HepG2 (cell line): ENCODE data around the gene SFRP4. TPM values are rescaled to one million over a fixed set of nuclear protein-coding genes. Genes with fewer than 3 reads are reported as not detected.

ENCODE experiments used
- BHLHE40 ChIP-seq: IDR thresholded peaks from 2 replicates; pipeline ENCODE4 v1.6.1; 2011; ENCODE audit warnings: low read length, improper control_type of control experiment
- FOXP4 ChIP-seq: sonication (generic); formaldehyde crosslinking; IDR thresholded peaks from 2 replicates; pipeline ENCODE4 v1.4.0; 2020; ENCODE audit warnings: missing genetic modification reagents
- GTF2F1 ChIP-seq: fragments of 150-350 bp; IDR thresholded peaks from 2 replicates; pipeline ENCODE4 v1.6.1; 2014; ENCODE audit warnings: low read length
- HNF1B ChIP-seq: sonication (generic); formaldehyde crosslinking; IDR thresholded peaks from 2 replicates; pipeline ENCODE4 v1.5.1; 2020; ENCODE audit warnings: mild to moderate bottlenecking, moderate library complexity, missing genetic modification reagents
- HNRNPUL1 ChIP-seq: fragments of 200-400 bp; formaldehyde crosslinking; IDR thresholded peaks from 2 replicates; pipeline ENCODE4 v1.6.1; 2017; ENCODE audit warnings: low read depth, mild to moderate bottlenecking, low read length, moderate library complexity
- MLXIP ChIP-seq: sonication (generic); formaldehyde crosslinking; IDR thresholded peaks from 2 replicates; pipeline ENCODE4 v1.9.0; 2021; ENCODE audit warnings: missing genetic modification reagents, borderline replicate concordance
- SATB2 ChIP-seq: sonication (generic); formaldehyde crosslinking; IDR thresholded peaks from 2 replicates; pipeline ENCODE4 v1.5.0; 2020; ENCODE audit warnings: missing genetic modification reagents
- SYNCRIP ChIP-seq: fragments of 200-400 bp; formaldehyde crosslinking; IDR thresholded peaks from 2 replicates; pipeline ENCODE4 v1.6.1; 2018; ENCODE audit warnings: mild to moderate bottlenecking, low read depth, low read length; ENCODE audit not compliant: insufficient read depth
- THRA ChIP-seq: sonication (generic); formaldehyde crosslinking; IDR thresholded peaks from 2 replicates; pipeline ENCODE4 v1.4.0; 2020; ENCODE audit warnings: missing genetic modification reagents, borderline replicate concordance
- ZBTB8A ChIP-seq: sonication (generic); formaldehyde crosslinking; IDR thresholded peaks from 2 replicates; pipeline ENCODE4 v1.4.0; 2020; ENCODE audit warnings: mild to moderate bottlenecking, low read depth, missing genetic modification reagents, borderline replicate concordance
- ZKSCAN1 ChIP-seq: fragments of 150-350 bp; IDR thresholded peaks from 2 replicates; pipeline ENCODE4 v1.6.1; 2014; ENCODE audit warnings: low read length
- ZMYM2 ChIP-seq: sonication (generic); formaldehyde crosslinking; IDR thresholded peaks from 2 replicates; pipeline ENCODE4 v1.8.0; 2022; ENCODE audit warnings: mild to moderate bottlenecking, missing genetic modification reagents
- ZNF468 ChIP-seq: sonication (generic); formaldehyde crosslinking; IDR thresholded peaks from 2 replicates; pipeline ENCODE4 v1.8.0; 2022; ENCODE audit warnings: mild to moderate bottlenecking, moderate library complexity, missing genetic modification reagents
- ZNF674 ChIP-seq: sonication (generic); formaldehyde crosslinking; IDR thresholded peaks from 2 replicates; pipeline ENCODE4 v1.5.0; 2020; ENCODE audit warnings: low read depth, mild to moderate bottlenecking, missing genetic modification reagents
- ZNF703 ChIP-seq: sonication (generic); formaldehyde crosslinking; IDR thresholded peaks from 2 replicates; pipeline ENCODE4 v1.5.1; 2020; ENCODE audit warnings: missing genetic modification reagents, mild to moderate bottlenecking, moderate library complexity, borderline replicate concordance
- ZNF766 ChIP-seq: sonication (generic); formaldehyde crosslinking; IDR thresholded peaks from 2 replicates; pipeline ENCODE4 v1.5.0; 2020; ENCODE audit warnings: missing genetic modification reagents, borderline replicate concordance
- polyA plus RNA-seq, 8 experiments: library from polyadenylated mRNA; depleted of rRNA in 3 of 8; stranded (reverse) in 7 of 8; unstranded in 1 of 8; fragments of >200 nt; fragmentation: Illumina TruSeq in 4 of 8; extraction: Trizol in 4 of 8; gene quantifications; 2 replicates each; pipeline versions ENCODE4 v1.2.1 to v1.2.3, GENCODE V29; 2011 to 2016; ENCODE audit warnings: low read depth in 4 of 8, missing spikeins in 1 of 8, mixed read lengths in 1 of 8; ENCODE audit not compliant: insufficient read depth in 1 of 8
- total RNA-seq, 5 experiments: library from RNA; depleted of rRNA; stranded (reverse); fragments of >200 nt; fragmentation: Illumina TruSeq; extraction: Trizol; gene quantifications; 2 replicates each; pipeline ENCODE4 v1.2.3, GENCODE V29; 2016; ENCODE audit warnings: low read depth in 1 of 5

Gene SFRP4
- total and polyA plus RNA-seq, 2 of the 13 experiments (the other 11 are each of a cell fraction or from before 2014, with no cell fraction given): 0.96 to 1.8 TPM

GRCh38 chr7:37916673-37917660 is at the start of gene SFRP4 (continued):
- peak; percentile 8; the same call in 1 of the 2 replicates for TF ChIP-seq FOXP4 (CRISPR knock-in tag)
- TF ChIP-seq ZNF766 (CRISPR knock-in tag): no peak
- peak; percentile 50; the same call in 1 of the 2 replicates for TF ChIP-seq ZNF703 (CRISPR knock-in tag)
- peak; percentile 11; the same call in 1 of the 2 replicates for TF ChIP-seq THRA (CRISPR knock-in tag)
- no peak for TF ChIP-seq GTF2F1
- no peak for TF ChIP-seq SYNCRIP
- TF ChIP-seq HNF1B (CRISPR knock-in tag): 0 out of 2 replicates have a peak, but pooled peaks have one; percentile 20
- TF ChIP-seq ZMYM2 (CRISPR knock-in tag): 0 out of 2 replicates have a peak, but pooled peaks have one; percentile 6
- no peak for TF ChIP-seq ZNF674
- TF ChIP-seq ZBTB8A (CRISPR knock-in tag): no peak
- TF ChIP-seq SATB2 (CRISPR knock-in tag): 0 out of 2 replicates have a peak, but pooled peaks have one; percentile 72
- no peak for TF ChIP-seq HNRNPUL1
- no peak for TF ChIP-seq BHLHE40
- 0 out of 2 replicates have a peak, but pooled peaks have one; percentile 17 for TF ChIP-seq ZNF468 (CRISPR knock-in tag)
- TF ChIP-seq MLXIP (CRISPR knock-in tag): no peak
- TF ChIP-seq ZKSCAN1: no peak
